ENCODE measurements around the gene NR1H4.

NR1H4 gene

GRCh38 chr12:100512692-100513091 is 39.0 kb downstream of the NR1H4 start:
- no peaks in the 10 kb centered on the region for H3K27me3 ChIP-seq (ENCODE audit: insufficient read depth, low read length)
- no peak for TF ChIP-seq EZH2 (IDR thresholded peaks at IDR 0.05; ENCODE audit: borderline replicate concordance, low read length)
- no peak for TF ChIP-seq CTCF (IDR thresholded peaks at IDR 0.05; ENCODE audit: low read length)
- H3F3A ChIP-seq (ENCODE audit: insufficient read depth, low read length) = no peaks in the 10 kb centered on the region
- H4K20me1 ChIP-seq (ENCODE audit: insufficient read depth, low read length) = no peaks in the 10 kb centered on the region
- no peak overlapping the region for H3K27ac ChIP-seq (ENCODE audit: low read depth, low read length, poor library complexity, severe bottlenecking)
- H3K9me2 ChIP-seq (ENCODE audit: low read depth, low read length) = no peaks in the 10 kb centered on the region
- no peaks in the 10 kb centered on the region for H3K4me1 ChIP-seq (ENCODE audit: insufficient read depth, low read length, severe bottlenecking)
- H3K9me3 ChIP-seq (ENCODE audit: low read length) = no peaks in the 10 kb centered on the region
- H3K4me3 ChIP-seq (ENCODE audit: low read depth, low read length, poor library complexity, severe bottlenecking) = no peak overlapping the region
- H3K79me2 ChIP-seq (ENCODE audit: insufficient read depth, low read length) = no peaks in the 10 kb centered on the region
- H2AFZ ChIP-seq (ENCODE audit: low read length) = no peak overlapping the region
- no peaks in the 10 kb centered on the region for H3K36me3 ChIP-seq (ENCODE audit: insufficient read depth, low read length)
- no peak overlapping the region for H3K9ac ChIP-seq (ENCODE audit: low read length)
- H3K4me2 ChIP-seq (ENCODE audit: low read length) = no peak overlapping the region

GRCh38 chr12:100515968-100516367 is 42.3 kb downstream of the NR1H4 start:
- Histone ChIP-seq H3K27me3 (ENCODE audit: insufficient read depth, low read length) (no peaks in the 10 kb centered on the region), H3F3A (ENCODE audit: insufficient read depth, low read length) (no peaks in the 10 kb centered on the region), H3K79me2 (ENCODE audit: insufficient read depth, low read length) (no peaks in the 10 kb centered on the region), H2AFZ (ENCODE audit: low read length) (no peak overlapping the region), H4K20me1 (ENCODE audit: insufficient read depth, low read length) (no peaks in the 10 kb centered on the region), H3K4me1 (ENCODE audit: insufficient read depth, low read length, severe bottlenecking) (no peaks in the 10 kb centered on the region), H3K4me2 (ENCODE audit: low read length) (no peak overlapping the region), H3K27ac (ENCODE audit: low read depth, low read length, poor library complexity, severe bottlenecking) (no peak overlapping the region), H3K9ac (ENCODE audit: low read length) (no peak overlapping the region), H3K9me2 (ENCODE audit: low read depth, low read length) (no peaks in the 10 kb centered on the region), H3K9me3 (ENCODE audit: low read length) (no peaks in the 10 kb centered on the region), H3K36me3 (ENCODE audit: insufficient read depth, low read length) (no peaks in the 10 kb centered on the region), H3K4me3 (ENCODE audit: low read depth, low read length, poor library complexity, severe bottlenecking) (no peak overlapping the region)
- TF ChIP-seq EZH2 (IDR thresholded peaks at IDR 0.05; ENCODE audit: borderline replicate concordance, low read length) = no peak

GRCh38 chr12:100518376-100518775 is 44.7 kb downstream of the NR1H4 start:
- H4K20me1 ChIP-seq (ENCODE audit: insufficient read depth, low read length) = no peaks in the 10 kb centered on the region
- H3K9me2 ChIP-seq (ENCODE audit: low read depth, low read length) = no peaks in the 10 kb centered on the region
- H3K9me3 ChIP-seq (ENCODE audit: low read length) = no peaks in the 10 kb centered on the region
- no peak overlapping the region for H3K4me3 ChIP-seq (ENCODE audit: low read depth, low read length, poor library complexity, severe bottlenecking)
- no peaks in the 10 kb centered on the region for H3K4me1 ChIP-seq (ENCODE audit: insufficient read depth, low read length, severe bottlenecking)
- no peak overlapping the region for H3K9ac ChIP-seq (ENCODE audit: low read length)
- H3F3A ChIP-seq (ENCODE audit: insufficient read depth, low read length) = no peaks in the 10 kb centered on the region
- no peaks in the 10 kb centered on the region for H3K79me2 ChIP-seq (ENCODE audit: insufficient read depth, low read length)
- H3K27ac ChIP-seq (ENCODE audit: low read depth, low read length, poor library complexity, severe bottlenecking) = no peak overlapping the region
- no peak overlapping the region for H3K4me2 ChIP-seq (ENCODE audit: low read length)
- no peak for TF ChIP-seq EZH2 (IDR thresholded peaks at IDR 0.05; ENCODE audit: borderline replicate concordance, low read length)
- TF ChIP-seq CTCF (IDR thresholded peaks at IDR 0.05; ENCODE audit: low read length) = no peak
- no peaks in the 10 kb centered on the region for H3K36me3 ChIP-seq (ENCODE audit: insufficient read depth, low read length)
- H3K27me3 ChIP-seq (ENCODE audit: insufficient read depth, low read length) = no peaks in the 10 kb centered on the region
- H2AFZ ChIP-seq (ENCODE audit: low read length) = no peak overlapping the region

- Histone ChIP-seq H3K27ac (ENCODE audit: low read depth, low read length, poor library complexity, severe bottlenecking) (no peak overlapping the region), H3K4me2 (ENCODE audit: low read length) (no peak overlapping the region), H3K27me3 (ENCODE audit: insufficient read depth, low read length) (no peaks in the 10 kb centered on the region), H2AFZ (ENCODE audit: low read length) (no peak overlapping the region), H3K9me3 (ENCODE audit: low read length) (no peaks in the 10 kb centered on the region), H3K9me2 (ENCODE audit: low read depth, low read length) (no peaks in the 10 kb centered on the region), H4K20me1 (ENCODE audit: insufficient read depth, low read length) (no peaks in the 10 kb centered on the region), H3K79me2 (ENCODE audit: insufficient read depth, low read length) (no peaks in the 10 kb centered on the region), H3K4me3 (ENCODE audit: low read depth, low read length, poor library complexity, severe bottlenecking) (no peak overlapping the region), H3K4me1 (ENCODE audit: insufficient read depth, low read length, severe bottlenecking) (no peaks in the 10 kb centered on the region), H3K36me3 (ENCODE audit: insufficient read depth, low read length) (no peaks in the 10 kb centered on the region), H3K9ac (ENCODE audit: low read length) (no peak overlapping the region), H3F3A (ENCODE audit: insufficient read depth, low read length) (no peaks in the 10 kb centered on the region)
- TF ChIP-seq CTCF (IDR thresholded peaks at IDR 0.05; ENCODE audit: low read length) = no peak
- TF ChIP-seq EZH2 (IDR thresholded peaks at IDR 0.05; ENCODE audit: borderline replicate concordance, low read length) = no peak
Observed at GRCh38 chr12:100520048-100520769, 46.5 kb downstream of the NR1H4 start.
